ENCODE data around the gene SH2D3C. TPM values are rescaled to one million over a fixed set of nuclear protein-coding genes. Genes with fewer than 3 reads are reported as not detected.
"Not testable (repeated sequence)": the region's sequence is repeated elsewhere in the genome, so short reads cannot be mapped to it uniquely, and the experiment has no call there.

Gene SH2D3C
- total and polyA plus RNA-seq, 2 of the 8 experiments (the other 6 are each of a cell fraction or from before 2014, with no cell fraction given), result 6.4 to 8.1 TPM

GRCh38 chr9:127758843-127759242 is 19.6 kb downstream of the SH2D3C start (continued):
- TF ChIP-seq ATF3 (IDR thresholded peaks at IDR 0.05; ENCODE audit: insufficient read depth, low read depth, low read length) (no peak), SRF (IDR thresholded peaks at IDR 0.05; ENCODE audit: low read depth, low read length) (no peak), KDM1A (IDR thresholded peaks at IDR 0.05; ENCODE audit: borderline replicate concordance, low read length) (no peak), POU5F1 (IDR thresholded peaks at IDR 0.05; ENCODE audit: low read depth, low read length) (no peak)

GRCh38 chr9:127756776-127757175 is 21.7 kb downstream of the SH2D3C start:
- H3K36me3 ChIP-seq (ENCODE audit: control insufficient read depth in 2 of 4, insufficient read depth in 4 of 4, low read length in 3 of 4); H3K27ac ChIP-seq (ENCODE audit: low read depth, low read length); H2BK120ac ChIP-seq (replicated peaks; ENCODE audit: low read depth, low read length); H3K14ac ChIP-seq (ENCODE audit: insufficient read length); H2BK12ac ChIP-seq (ENCODE audit: low read depth, low read length); H2BK20ac ChIP-seq (ENCODE audit: low read length); H2BK5ac ChIP-seq (ENCODE audit: low read depth, low read length); H2AK5ac ChIP-seq (ENCODE audit: low read depth, low read length); H3K4me1 ChIP-seq (replicated peaks in 1 of 4; ENCODE audit: control insufficient read depth in 3 of 4, insufficient read depth in 4 of 4, low read length in 3 of 4); H3K4ac ChIP-seq (replicated peaks; ENCODE audit: insufficient read length, low read depth, low read length); H4K91ac ChIP-seq (replicated peaks; ENCODE audit: insufficient read length, low read length); H3K79me1 ChIP-seq (ENCODE audit: low read depth, low read length); H3K18ac ChIP-seq (ENCODE audit: extremely low read depth, low read length); H4K5ac ChIP-seq (ENCODE audit: insufficient read length, low read depth, low read length); H3K4me3 ChIP-seq (ENCODE audit: extremely low read depth in 1 of 4, insufficient read depth in 2 of 4, low read depth in 3 of 4, low read length in 4 of 4); H3K9ac ChIP-seq (replicated peaks in 1 of 4; ENCODE audit: extremely low read depth in 1 of 4, low read depth in 3 of 4, low read length in 3 of 4); H2AFZ ChIP-seq (ENCODE audit: low read length); H4K8ac ChIP-seq (ENCODE audit: extremely low read depth, insufficient read depth, low read length); H3K56ac ChIP-seq (replicated peaks; ENCODE audit: insufficient read length, low read depth, low read length); H3K9me3 ChIP-seq (ENCODE audit: insufficient read depth in 2 of 2, low read depth in 1 of 2, low read length in 1 of 2); H2BK15ac ChIP-seq (ENCODE audit: low read length); DNase-seq (ENCODE audit: low read depth in 1 of 2, low spot score in 2 of 2); H3K79me2 ChIP-seq (ENCODE audit: control insufficient read depth in 1 of 2, insufficient read depth in 2 of 2, low read length in 2 of 2); FAIRE-seq; H3K4me2 ChIP-seq (ENCODE audit: insufficient read depth in 1 of 2, low read depth in 2 of 2, low read length in 2 of 2); H3K23ac ChIP-seq (ENCODE audit: insufficient read length): not testable (repeated sequence)
- Histone ChIP-seq H3K27me3 (replicated peaks in 1 of 4; ENCODE audit: control insufficient read depth in 3 of 4, extremely low read depth in 1 of 4, insufficient read depth in 3 of 4, low read length in 3 of 4) (peaks cover 0 to 16% (median 8%) of the 10 kb centered on the region in 4 experiments; a peak in 6 of 7 replicates), H4K20me1 (replicated peaks in 1 of 2; ENCODE audit: control insufficient read depth in 1 of 2, insufficient read depth in 2 of 2, low read length in 2 of 2) (peaks cover 3 to 16% of the 10 kb centered on the region in 2 experiments), H3K23me2 (ENCODE audit: low read depth, low read length) (peaks cover 13% of the 10 kb centered on the region; the same call in 1 of the 2 replicates)
- ChIA-PET POLR2A (ENCODE audit: partially characterized antibody) (interaction anchor here (1.3 kb wide), 1 partner anchor 32 kb away, joined by 4 read pairs; no protein-coding TSS in a partner anchor), CTCF (ENCODE audit: partially characterized antibody) (interaction anchor here (0.6 to 3.5 kb wide), 7 partner anchors 9 to 1304 kb away, joined by 3 to 18 read pairs (median 4); partner anchors contain the start of gene SH2D3C)
- WGBS, 2 experiments (ENCODE audit: extremely low coverage in 1 of 2, insufficient coverage in 1 of 2, insufficient read length in 1 of 2, insufficient replicate concordance in 2 of 2, low coverage in 1 of 2, low lambda C conversion rate in 2 of 2, missing lambda C conversion rate in 1 of 2), result 82% methylated on average over 11 of the region's 11 CpGs; no CpG with 5 or more reads in 1 of the 2 experiments
